WERI-Rb-1 (cell line): ENCODE data around the gene WWC1.

Source experiments
- DNase-seq: peaks from one replicate; pipeline ENCODE4 v3.0.0-alpha.2; 2020
- H3K27ac ChIP-seq: fragments of 250-450 bp; sonication (Bioruptor Pico); 2 replicates; pipeline ENCODE4 v1.5.1; 2020; ENCODE audit warnings: mild to moderate bottlenecking, moderate library complexity
- H3K27me3 ChIP-seq: fragments of 250-450 bp; sonication (Bioruptor Pico); 2 replicates; pipeline ENCODE4 v1.5.1; 2021; ENCODE audit warnings: mild to moderate bottlenecking, low read depth, moderate library complexity; ENCODE audit not compliant: insufficient read depth, severe bottlenecking
- H3K36me3 ChIP-seq: fragments of 250-450 bp; sonication (Bioruptor Pico); 2 replicates; pipeline ENCODE4 v1.5.1; 2020; ENCODE audit warnings: mild to moderate bottlenecking, moderate library complexity
- H3K4me3 ChIP-seq: 2 replicates; pipeline ENCODE4 v1.5.1; 2011; ENCODE audit warnings: low read depth, mild to moderate bottlenecking, control low read depth, low read length
- H3K9me3 ChIP-seq: fragments of 250-450 bp; sonication (Bioruptor Pico); 2 replicates; pipeline ENCODE4 v1.5.1; 2021; ENCODE audit warnings: mild to moderate bottlenecking, moderate library complexity; ENCODE audit not compliant: severe bottlenecking
- CTCF ChIP-seq: IDR thresholded peaks from 2 replicates; pipeline ENCODE4 v1.5.1; 2011; ENCODE audit warnings: low read depth, mild to moderate bottlenecking, control low read depth, inconsistent platforms, low read length

The WWC1 gene

GRCh38 chr5:168413596-168413995, 122.2 kb downstream of the WWC1 start:
- no peak for TF ChIP-seq CTCF
- H3K36me3 ChIP-seq = peaks cover 57% of the 10 kb centered on the region

GRCh38 chr5:168415401-168415800, 124.0 kb downstream of the WWC1 start:
- H3K4me3 ChIP-seq = no peak overlapping the region
- no peak for DNase-seq
- no peaks in the 10 kb centered on the region for H3K9me3 ChIP-seq
- H3K27me3 ChIP-seq = no peaks in the 10 kb centered on the region
- H3K27ac ChIP-seq = no peak overlapping the region
- no peak for TF ChIP-seq CTCF
- H3K36me3 ChIP-seq = peaks cover 43% of the 10 kb centered on the region

More at GRCh38 chr5:168413596-168413995, 122.2 kb downstream of the WWC1 start:
- H3K27me3 ChIP-seq = no peaks in the 10 kb centered on the region
- H3K4me3 ChIP-seq = no peak overlapping the region
- H3K27ac ChIP-seq = no peak overlapping the region
- H3K9me3 ChIP-seq = no peaks in the 10 kb centered on the region
- DNase-seq = no peak

- Histone ChIP-seq H3K27ac (no peak overlapping the region), H3K9me3 (no peaks in the 10 kb centered on the region), H3K4me3 (no peak overlapping the region), H3K36me3 (peaks cover 42% of the 10 kb centered on the region), H3K27me3 (no peaks in the 10 kb centered on the region)
- DNase-seq = no peak
- TF ChIP-seq CTCF = no peak
These were observed 124.5 kb downstream of the WWC1 start for GRCh38 chr5:168415971-168416370.

- Histone ChIP-seq H3K9me3 (no peaks in the 10 kb centered on the region), H3K4me3 (no peak overlapping the region), H3K36me3 (peaks cover 34% of the 10 kb centered on the region), H3K27me3 (no peaks in the 10 kb centered on the region), H3K27ac (no peak overlapping the region)
- DNase-seq = no peak
- no peak for TF ChIP-seq CTCF
These were observed 126.4 kb downstream of the WWC1 start for GRCh38 chr5:168417731-168418429.

GRCh38 chr5:168420461-168420860, 129.0 kb downstream of the WWC1 start:
- peaks cover 21% of the 10 kb centered on the region for H3K36me3 ChIP-seq
- peak overlapping the region; percentile 72 for H3K27ac ChIP-seq
- no peak for TF ChIP-seq CTCF
- peak; percentile 80 for DNase-seq
- H3K27me3 ChIP-seq = no peaks in the 10 kb centered on the region
- no peaks in the 10 kb centered on the region for H3K9me3 ChIP-seq
- H3K4me3 ChIP-seq = no peak overlapping the region

- no peak for DNase-seq
- Histone ChIP-seq H3K9me3 (no peaks in the 10 kb centered on the region), H3K27ac (no peak overlapping the region), H3K4me3 (no peak overlapping the region), H3K36me3 (peaks cover 12% of the 10 kb centered on the region; the same call in 1 of the 2 replicates), H3K27me3 (no peaks in the 10 kb centered on the region)
- TF ChIP-seq CTCF = 0 out of 2 replicates have a peak, but pooled peaks have one; percentile 14
These were observed 131.0 kb downstream of the WWC1 start for GRCh38 chr5:168422431-168422830.
